Epithelial cell of esophagus (primary cell): ENCODE data around the gene ONECUT3.

Experiments used
- DNase-seq: peaks from one replicate; pipeline ENCODE4 v3.0.0; 2010; ENCODE audit warnings: low read depth
- H3K4me3 ChIP-seq: 2 replicates; pipeline ENCODE4 v1.5.1; 2011; ENCODE audit warnings: mild to moderate bottlenecking, low read length, control low read depth
- CTCF ChIP-seq: IDR thresholded peaks from 2 replicates; pipeline ENCODE4 v1.5.1; 2011; ENCODE audit warnings: low read depth, mild to moderate bottlenecking, low read length, control low read depth, inconsistent platforms; ENCODE audit not compliant: insufficient read depth; ENCODE audit errors: missing control alignments

ONECUT3 gene

GRCh38 chr19:1765904-1766799 lies 12.8 kb downstream of the ONECUT3 start:
- no peak for DNase-seq
- TF ChIP-seq CTCF, result no peak
- no peak overlapping the region for H3K4me3 ChIP-seq

- no peak for TF ChIP-seq CTCF
Measured at GRCh38 chr19:1766800-1767352, 13.6 kb downstream of the ONECUT3 start.

GRCh38 chr19:1767464-1767933 lies 14.2 kb downstream of the ONECUT3 start:
- no peak overlapping the region for H3K4me3 ChIP-seq
- TF ChIP-seq CTCF, result peak; percentile 87
- no peak for DNase-seq

More at GRCh38 chr19:1766800-1767352, 13.6 kb downstream of the ONECUT3 start:
- no peak overlapping the region for H3K4me3 ChIP-seq
- DNase-seq, result no peak

GRCh38 chr19:1768248-1768647 lies 14.9 kb downstream of the ONECUT3 start:
- no peak overlapping the region for H3K4me3 ChIP-seq
- peak; percentile 15 for TF ChIP-seq CTCF
- DNase-seq, result no peak

GRCh38 chr19:1768918-1769644 lies 15.8 kb downstream of the ONECUT3 start:
- no peak for TF ChIP-seq CTCF
- DNase-seq, result no peak
- H3K4me3 ChIP-seq, result no peak overlapping the region

GRCh38 chr19:1769645-1769985 lies 16.3 kb downstream of the ONECUT3 start:
- no peak for DNase-seq
- no peak for TF ChIP-seq CTCF
- no peak overlapping the region for H3K4me3 ChIP-seq
